Temporal lobe (tissue), 1 donor: ENCODE results near the gene HNRNPLL. TPM values are rescaled to one million over a fixed set of nuclear protein-coding genes. Genes with fewer than 3 reads are reported as not detected.

Experiments used
- total RNA-seq: library from RNA; depleted of rRNA; stranded (reverse); fragments of >200 nt; gene quantifications from one replicate; pipeline ENCODE4 v1.2.3, GENCODE V29; 2014

The HNRNPLL gene
- total RNA-seq, 1 donor from 2014 or later, result 66.1 TPM

Other genes with a start within 250 kb of the HNRNPLL start
- 109 TPM for gene ATL2, start 225.7 kb downstream of the HNRNPLL start, total RNA-seq
- 2.7 TPM for gene GALM, start 63.2 kb upstream of the HNRNPLL start, total RNA-seq
- 86.5 TPM for gene SRSF7, start 148.4 kb upstream of the HNRNPLL start, total RNA-seq
- gene GEMIN6, start 175.3 kb upstream of the HNRNPLL start, total RNA-seq, result 8.6 TPM